ENCODE data around the gene GAB1. TPM values are rescaled to one million over a fixed set of nuclear protein-coding genes. Genes with fewer than 3 reads are reported as not detected.
A peak's percentile ranks its signal among the peaks of the same experiment; 100 is the strongest.

The GAB1 gene
- total and polyA plus RNA-seq, 2 of the 13 experiments (the other 11 are each of a cell fraction or from before 2014, with no cell fraction given), result 8.7 to 14.7 TPM

DNA sequence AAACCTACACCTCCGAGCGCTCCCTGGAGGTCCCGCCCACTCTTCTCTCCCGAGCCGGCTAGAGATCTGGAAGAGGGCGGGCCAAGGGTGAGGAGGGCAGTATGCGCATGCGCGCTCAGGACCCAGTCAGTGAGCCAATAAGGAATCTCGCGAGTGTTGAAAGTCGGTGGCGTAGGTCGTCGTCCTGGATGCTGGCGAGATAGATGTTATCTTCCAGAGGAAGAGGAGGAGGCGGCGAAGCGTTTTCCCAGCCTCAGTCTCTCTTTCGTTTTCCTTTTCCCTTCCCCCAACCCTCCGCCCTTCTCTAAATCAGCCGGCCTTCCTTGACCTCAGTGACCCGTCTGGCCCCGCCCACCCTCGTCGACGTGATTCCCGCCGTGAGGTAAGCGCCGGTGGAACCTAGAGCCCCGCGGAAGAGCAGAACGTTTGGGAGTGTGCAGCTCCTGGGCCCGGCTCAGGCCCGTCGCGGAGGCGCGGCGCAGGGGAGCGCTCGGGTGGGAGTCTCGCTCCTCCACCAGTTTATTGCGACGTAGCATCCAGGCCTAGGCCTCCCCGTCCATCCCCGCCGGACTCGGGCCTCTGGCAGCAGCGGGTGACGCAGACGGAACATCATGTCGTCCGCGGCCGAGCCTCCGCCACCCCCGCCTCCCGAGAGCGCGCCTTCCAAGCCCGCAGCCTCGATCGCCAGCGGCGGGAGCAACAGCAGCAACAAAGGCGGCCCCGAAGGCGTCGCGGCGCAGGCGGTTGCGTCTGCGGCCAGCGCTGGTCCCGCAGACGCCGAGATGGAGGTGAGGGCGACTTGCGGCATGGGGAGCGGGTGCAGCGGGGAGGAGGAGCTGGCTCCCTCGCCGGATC is 176.9 kb downstream of the GAB1 start, which contains the start of gene SMARCA5 (continued):
- TF ChIP-seq MBNL3 (CRISPR knock-in tag; conservative IDR thresholded peaks at IDR 0.05) (no peak), ISL2 (CRISPR knock-in tag; IDR thresholded peaks at IDR 0.05) (no peak; the same call in none of the 2 replicates), ZNF562 (CRISPR knock-in tag; IDR thresholded peaks at IDR 0.05; ENCODE audit: borderline replicate concordance) (no peak), DMAP1 (CRISPR knock-in tag; IDR thresholded peaks at IDR 0.05) (peak; percentile 73), NONO (IDR thresholded peaks at IDR 0.05) (no peak), NONO (CRISPR knock-in tag; conservative IDR thresholded peaks at IDR 0.05) (peak; percentile 73; the same call in 1 of the 2 replicates), CHD4 (IDR thresholded peaks at IDR 0.05; ENCODE audit: borderline replicate concordance, low read length) (no peak), MLLT10 (CRISPR knock-in tag; IDR thresholded peaks at IDR 0.05) (no peak), ZBTB1 (CRISPR knock-in tag; IDR thresholded peaks at IDR 0.05; ENCODE audit: borderline replicate concordance) (0 out of 2 replicates have a peak, but pooled peaks have one; percentile 26), GFI1 (CRISPR knock-in tag; IDR thresholded peaks at IDR 0.05; ENCODE audit: borderline replicate concordance) (peak; percentile 72; the same call in 1 of the 2 replicates), TAF1 (CRISPR knock-in tag; IDR thresholded peaks at IDR 0.05) (peak; percentile 78), ZNF160 (CRISPR knock-in tag; IDR thresholded peaks at IDR 0.05) (peak; percentile 78), ZNF460 (CRISPR knock-in tag; IDR thresholded peaks at IDR 0.05; ENCODE audit: borderline replicate concordance) (peak; percentile 25; the same call in 1 of the 2 replicates), ZNF570 (CRISPR knock-in tag; IDR thresholded peaks at IDR 0.05; ENCODE audit: borderline replicate concordance) (no peak)
- TF ChIP-seq, protein P1, sequence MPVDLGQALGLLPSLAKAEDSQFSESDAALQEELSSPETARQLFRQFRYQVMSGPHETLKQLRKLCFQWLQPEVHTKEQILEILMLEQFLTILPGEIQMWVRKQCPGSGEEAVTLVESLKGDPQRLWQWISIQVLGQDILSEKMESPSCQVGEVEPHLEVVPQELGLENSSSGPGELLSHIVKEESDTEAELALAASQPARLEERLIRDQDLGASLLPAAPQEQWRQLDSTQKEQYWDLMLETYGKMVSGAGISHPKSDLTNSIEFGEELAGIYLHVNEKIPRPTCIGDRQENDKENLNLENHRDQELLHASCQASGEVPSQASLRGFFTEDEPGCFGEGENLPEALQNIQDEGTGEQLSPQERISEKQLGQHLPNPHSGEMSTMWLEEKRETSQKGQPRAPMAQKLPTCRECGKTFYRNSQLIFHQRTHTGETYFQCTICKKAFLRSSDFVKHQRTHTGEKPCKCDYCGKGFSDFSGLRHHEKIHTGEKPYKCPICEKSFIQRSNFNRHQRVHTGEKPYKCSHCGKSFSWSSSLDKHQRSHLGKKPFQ (CRISPR knock-in tag; IDR thresholded peaks at IDR 0.05; ENCODE audit: insufficient replicate concordance), result no peak
- TF ChIP-seq, protein P2, sequence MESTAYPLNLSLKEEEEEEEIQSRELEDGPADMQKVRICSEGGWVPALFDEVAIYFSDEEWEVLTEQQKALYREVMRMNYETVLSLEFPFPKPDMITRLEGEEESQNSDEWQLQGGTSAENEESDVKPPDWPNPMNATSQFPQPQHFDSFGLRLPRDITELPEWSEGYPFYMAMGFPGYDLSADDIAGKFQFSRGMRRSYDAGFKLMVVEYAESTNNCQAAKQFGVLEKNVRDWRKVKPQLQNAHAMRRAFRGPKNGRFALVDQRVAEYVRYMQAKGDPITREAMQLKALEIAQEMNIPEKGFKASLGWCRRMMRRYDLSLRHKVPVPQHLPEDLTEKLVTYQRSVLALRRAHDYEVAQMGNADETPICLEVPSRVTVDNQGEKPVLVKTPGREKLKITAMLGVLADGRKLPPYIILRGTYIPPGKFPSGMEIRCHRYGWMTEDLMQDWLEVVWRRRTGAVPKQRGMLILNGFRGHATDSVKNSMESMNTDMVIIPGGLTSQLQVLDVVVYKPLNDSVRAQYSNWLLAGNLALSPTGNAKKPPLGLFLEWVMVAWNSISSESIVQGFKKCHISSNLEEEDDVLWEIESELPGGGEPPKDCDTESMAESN (CRISPR knock-in tag; conservative IDR thresholded peaks at IDR 0.05), result peak; percentile 28; the same call in 1 of the 2 replicates
- TF ChIP-seq, protein P3, sequence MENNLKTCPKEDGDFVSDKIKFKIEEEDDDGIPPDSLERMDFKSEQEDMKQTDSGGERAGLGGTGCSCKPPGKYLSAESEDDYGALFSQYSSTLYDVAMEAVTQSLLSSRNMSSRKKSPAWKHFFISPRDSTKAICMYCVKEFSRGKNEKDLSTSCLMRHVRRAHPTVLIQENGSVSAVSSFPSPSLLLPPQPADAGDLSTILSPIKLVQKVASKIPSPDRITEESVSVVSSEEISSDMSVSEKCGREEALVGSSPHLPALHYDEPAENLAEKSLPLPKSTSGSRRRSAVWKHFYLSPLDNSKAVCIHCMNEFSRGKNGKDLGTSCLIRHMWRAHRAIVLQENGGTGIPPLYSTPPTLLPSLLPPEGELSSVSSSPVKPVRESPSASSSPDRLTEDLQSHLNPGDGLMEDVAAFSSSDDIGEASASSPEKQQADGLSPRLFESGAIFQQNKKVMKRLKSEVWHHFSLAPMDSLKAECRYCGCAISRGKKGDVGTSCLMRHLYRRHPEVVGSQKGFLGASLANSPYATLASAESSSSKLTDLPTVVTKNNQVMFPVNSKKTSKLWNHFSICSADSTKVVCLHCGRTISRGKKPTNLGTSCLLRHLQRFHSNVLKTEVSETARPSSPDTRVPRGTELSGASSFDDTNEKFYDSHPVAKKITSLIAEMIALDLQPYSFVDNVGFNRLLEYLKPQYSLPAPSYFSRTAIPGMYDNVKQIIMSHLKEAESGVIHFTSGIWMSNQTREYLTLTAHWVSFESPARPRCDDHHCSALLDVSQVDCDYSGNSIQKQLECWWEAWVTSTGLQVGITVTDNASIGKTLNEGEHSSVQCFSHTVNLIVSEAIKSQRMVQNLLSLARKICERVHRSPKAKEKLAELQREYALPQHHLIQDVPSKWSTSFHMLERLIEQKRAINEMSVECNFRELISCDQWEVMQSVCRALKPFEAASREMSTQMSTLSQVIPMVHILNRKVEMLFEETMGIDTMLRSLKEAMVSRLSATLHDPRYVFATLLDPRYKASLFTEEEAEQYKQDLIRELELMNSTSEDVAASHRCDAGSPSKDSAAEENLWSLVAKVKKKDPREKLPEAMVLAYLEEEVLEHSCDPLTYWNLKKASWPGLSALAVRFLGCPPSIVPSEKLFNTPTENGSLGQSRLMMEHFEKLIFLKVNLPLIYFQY (CRISPR knock-in tag; IDR thresholded peaks at IDR 0.05; ENCODE audit: borderline replicate concordance), result peak; percentile 42; the same call in 1 of the 2 replicates
- TF ChIP-seq, protein P4, sequence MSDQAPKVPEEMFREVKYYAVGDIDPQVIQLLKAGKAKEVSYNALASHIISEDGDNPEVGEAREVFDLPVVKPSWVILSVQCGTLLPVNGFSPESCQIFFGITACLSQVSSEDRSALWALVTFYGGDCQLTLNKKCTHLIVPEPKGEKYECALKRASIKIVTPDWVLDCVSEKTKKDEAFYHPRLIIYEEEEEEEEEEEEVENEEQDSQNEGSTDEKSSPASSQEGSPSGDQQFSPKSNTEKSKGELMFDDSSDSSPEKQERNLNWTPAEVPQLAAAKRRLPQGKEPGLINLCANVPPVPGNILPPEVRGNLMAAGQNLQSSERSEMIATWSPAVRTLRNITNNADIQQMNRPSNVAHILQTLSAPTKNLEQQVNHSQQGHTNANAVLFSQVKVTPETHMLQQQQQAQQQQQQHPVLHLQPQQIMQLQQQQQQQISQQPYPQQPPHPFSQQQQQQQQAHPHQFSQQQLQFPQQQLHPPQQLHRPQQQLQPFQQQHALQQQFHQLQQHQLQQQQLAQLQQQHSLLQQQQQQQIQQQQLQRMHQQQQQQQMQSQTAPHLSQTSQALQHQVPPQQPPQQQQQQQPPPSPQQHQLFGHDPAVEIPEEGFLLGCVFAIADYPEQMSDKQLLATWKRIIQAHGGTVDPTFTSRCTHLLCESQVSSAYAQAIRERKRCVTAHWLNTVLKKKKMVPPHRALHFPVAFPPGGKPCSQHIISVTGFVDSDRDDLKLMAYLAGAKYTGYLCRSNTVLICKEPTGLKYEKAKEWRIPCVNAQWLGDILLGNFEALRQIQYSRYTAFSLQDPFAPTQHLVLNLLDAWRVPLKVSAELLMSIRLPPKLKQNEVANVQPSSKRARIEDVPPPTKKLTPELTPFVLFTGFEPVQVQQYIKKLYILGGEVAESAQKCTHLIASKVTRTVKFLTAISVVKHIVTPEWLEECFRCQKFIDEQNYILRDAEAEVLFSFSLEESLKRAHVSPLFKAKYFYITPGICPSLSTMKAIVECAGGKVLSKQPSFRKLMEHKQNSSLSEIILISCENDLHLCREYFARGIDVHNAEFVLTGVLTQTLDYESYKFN (CRISPR knock-in tag; conservative IDR thresholded peaks at IDR 0.05), result 0 out of 2 replicates have a peak, but pooled peaks have one; percentile 11
